H54 (cell line): Measurements from ENCODE around the gene ST6GAL1.
"Not testable (repeated sequence)": the region's sequence is repeated elsewhere in the genome, so short reads cannot be mapped to it uniquely, and the experiment has no call there.

Source experiments
- DNase-seq: peaks from one replicate; pipeline ENCODE4 v3.0.0; 2011; ENCODE audit warnings: low spot score, mixed read lengths; ENCODE audit not compliant: insufficient read length
- FAIRE-seq: peaks from 3 replicates; lab custom pipeline; 2011; peaks lifted over from hg19 to GRCh38; lab: Jason Lieb, UNC
- POLR2A ChIP-seq: IDR thresholded peaks from 2 replicates; pipeline ENCODE4 v1.6.1; 2011; ENCODE audit warnings: low read depth, mild to moderate bottlenecking, low read length

ST6GAL1 gene

GRCh38 chr3:187046033-187046432, 115.7 kb downstream of the ST6GAL1 start:
- TF ChIP-seq POLR2A: no peak
- DNase-seq (no peak), FAIRE-seq (no peak)

GRCh38 chr3:187049462-187050101, 119.3 kb downstream of the ST6GAL1 start:
- DNase-seq: no peak
- FAIRE-seq: no peak
- TF ChIP-seq POLR2A: no peak

GRCh38 chr3:187051066-187051465, 120.7 kb downstream of the ST6GAL1 start:
- DNase-seq: no peak
- FAIRE-seq: no peak
- TF ChIP-seq POLR2A: no peak

GRCh38 chr3:187051724-187052366, 121.5 kb downstream of the ST6GAL1 start:
- DNase-seq: no peak
- no peak for FAIRE-seq
- no peak for TF ChIP-seq POLR2A

GRCh38 chr3:187052427-187052826, 122.1 kb downstream of the ST6GAL1 start:
- FAIRE-seq, DNase-seq: not testable (repeated sequence)

GRCh38 chr3:187054433-187054832, 124.1 kb downstream of the ST6GAL1 start:
- FAIRE-seq, DNase-seq: not testable (repeated sequence)

DNA sequence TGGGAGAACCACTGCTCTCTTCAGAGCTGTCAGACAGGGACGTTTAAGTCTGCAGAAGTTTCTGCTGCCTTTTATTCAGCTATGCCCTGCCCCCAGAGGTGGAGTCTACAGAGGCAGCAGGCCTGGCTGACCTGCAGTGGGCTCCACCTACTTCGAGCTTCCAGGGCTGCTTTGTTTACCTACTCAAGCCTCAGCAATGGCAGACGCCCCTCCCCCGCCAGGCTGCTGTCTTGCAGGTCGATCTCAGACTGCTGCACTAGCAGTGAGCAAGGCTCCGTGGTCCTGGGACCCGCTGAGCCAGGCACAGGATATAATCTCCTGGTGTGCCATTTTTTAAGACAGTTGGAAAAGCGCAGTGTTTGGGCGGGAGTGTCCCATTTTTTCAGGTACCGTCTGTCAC, 127.5 kb downstream of the ST6GAL1 start:
- not testable (repeated sequence) for DNase-seq, FAIRE-seq

DNA sequence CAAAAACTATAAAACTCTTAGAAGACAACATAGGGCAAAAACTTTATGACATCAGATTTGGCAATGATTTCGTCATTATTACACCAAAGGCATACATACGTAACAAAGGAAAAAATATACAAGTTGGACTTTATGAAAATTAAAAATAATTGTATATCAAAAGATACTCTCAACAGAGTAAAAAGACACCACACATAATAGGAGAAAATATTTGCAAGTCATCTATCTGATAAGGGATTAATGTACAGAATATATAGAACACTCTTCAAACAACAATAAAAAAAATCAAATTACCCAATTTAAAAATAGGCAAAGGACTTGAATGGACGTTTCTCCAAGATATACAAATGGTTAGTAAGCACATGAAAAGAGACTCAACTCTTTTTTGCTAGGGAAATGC, 131.4 kb downstream of the ST6GAL1 start:
- no peak for TF ChIP-seq POLR2A
- no peak for DNase-seq
- no peak for FAIRE-seq

DNA sequence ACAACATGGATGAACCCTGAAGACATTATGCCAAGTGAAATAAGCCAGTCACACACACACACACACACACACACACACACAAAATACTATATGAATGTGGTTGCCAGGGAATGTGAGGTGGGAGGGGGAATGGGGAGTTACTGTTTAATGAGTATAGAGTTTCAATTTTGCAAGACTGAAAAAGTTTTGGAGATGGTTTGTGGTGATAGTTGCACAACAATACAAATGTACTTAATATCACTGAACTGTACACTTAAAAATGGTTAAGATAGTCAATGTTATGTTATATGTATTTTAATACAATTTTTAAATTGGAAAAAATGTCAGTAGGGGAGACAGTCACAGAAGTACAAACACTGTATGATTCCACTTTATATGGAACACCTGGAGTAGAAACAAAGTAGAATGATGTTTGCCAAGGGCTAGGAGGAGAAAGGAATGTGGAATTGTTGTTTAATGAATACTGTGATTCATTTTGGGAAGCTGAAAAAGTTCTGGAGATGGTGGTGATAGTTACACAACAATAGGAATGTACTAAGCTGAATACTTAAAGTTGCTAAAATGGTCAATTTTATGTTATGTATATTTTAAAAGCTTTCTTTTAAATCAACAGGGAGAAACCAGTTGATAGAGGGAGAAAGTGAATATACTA, 132.3 kb downstream of the ST6GAL1 start:
- no peak for TF ChIP-seq POLR2A
- no peak for DNase-seq

DNA sequence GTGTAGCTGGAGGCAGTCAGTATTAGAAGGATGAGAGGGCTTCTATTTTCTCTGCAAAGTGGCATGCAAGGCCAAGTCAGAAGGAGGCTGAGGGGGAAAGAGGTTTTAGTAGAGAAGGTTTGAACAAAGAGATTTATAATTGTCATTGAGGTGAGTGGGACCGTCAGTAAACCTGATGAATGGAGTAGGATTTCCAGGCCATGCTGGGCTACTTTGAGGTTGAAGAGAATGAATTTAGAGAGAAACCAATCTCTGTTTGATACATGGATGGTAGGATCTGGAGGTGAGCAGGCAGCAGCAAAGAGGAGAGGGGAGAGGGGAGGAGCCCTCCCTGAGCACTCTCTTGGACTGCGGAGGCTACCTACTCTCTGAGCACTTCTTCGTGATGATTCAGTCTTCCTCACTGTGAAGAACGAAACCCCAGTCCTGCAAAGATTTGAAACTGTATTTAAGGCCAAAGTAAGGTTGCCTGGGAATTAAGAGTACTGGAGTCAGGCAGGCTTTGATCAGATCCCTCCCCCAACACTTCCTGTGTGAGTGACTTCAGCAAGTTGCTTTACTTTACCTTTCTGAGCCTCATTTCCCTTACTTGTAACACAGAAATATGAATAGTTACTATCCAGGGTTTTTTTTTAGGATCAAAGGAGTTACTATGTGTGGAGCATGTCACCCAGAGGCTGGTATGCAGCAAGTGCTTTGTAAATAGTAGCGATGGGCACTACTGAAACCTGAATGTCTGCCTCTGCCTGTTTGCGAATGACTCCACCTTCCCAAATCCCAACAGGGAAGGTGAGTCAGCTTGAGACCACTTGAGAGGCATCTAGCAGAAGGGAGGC, 133.2 kb downstream of the ST6GAL1 start:
- no peak for TF ChIP-seq POLR2A
- peak; percentile 45 for FAIRE-seq
- DNase-seq: no peak

More for the DNA sequence above, 132.3 kb downstream of the ST6GAL1 start:
- FAIRE-seq: no peak

DNA sequence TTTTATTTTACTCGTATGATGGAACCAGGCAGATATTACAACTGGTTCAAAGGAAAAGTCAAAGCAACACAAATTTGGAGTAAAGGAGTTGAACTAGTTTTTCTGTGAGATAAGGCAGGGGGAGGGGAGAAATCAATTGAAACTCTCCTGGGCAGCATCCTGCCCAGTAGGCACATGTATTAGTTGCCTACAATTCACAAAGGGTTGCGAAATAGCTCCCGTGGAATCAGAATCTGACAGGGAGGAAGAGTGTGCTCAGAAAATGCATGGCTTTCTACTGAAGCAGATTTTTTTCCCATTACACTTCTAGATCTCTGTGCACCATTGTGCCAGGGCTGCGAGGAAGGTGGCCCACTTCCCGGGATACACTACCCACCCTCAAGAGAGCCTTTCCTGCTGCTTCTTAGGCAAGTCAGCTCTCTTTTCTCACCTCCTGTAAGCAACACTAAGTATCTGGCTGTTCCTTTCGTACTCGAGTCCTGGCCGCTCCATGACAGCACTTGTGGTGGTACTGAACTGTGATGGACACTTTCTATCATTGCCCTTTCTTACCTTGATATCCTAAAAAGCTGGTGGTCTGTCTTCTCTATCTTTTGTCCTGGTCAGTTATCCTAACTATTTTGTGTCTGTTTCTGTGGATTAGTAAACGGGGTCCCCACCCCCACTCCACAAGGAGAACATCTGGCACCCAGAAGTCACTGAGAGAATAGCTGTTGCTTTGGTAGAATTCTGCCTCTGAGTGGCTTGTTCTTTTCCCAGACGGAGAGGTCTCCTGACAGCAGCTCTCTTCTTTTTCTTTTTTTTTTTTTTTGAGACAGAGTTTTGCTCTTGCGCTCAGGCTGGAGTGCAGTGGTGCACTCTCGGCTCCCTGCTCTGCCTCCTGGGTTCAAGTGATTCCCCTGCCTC, 134.1 kb downstream of the ST6GAL1 start:
- peak; percentile 53 for FAIRE-seq
- no peak for DNase-seq
- no peak for TF ChIP-seq POLR2A

- no peak for FAIRE-seq
Observed at GRCh38 chr3:187066228-187066995, 136.1 kb downstream of the ST6GAL1 start.

More at GRCh38 chr3:187066228-187066995, 136.1 kb downstream of the ST6GAL1 start:
- no peak for TF ChIP-seq POLR2A
- peak; percentile 39 for DNase-seq
